ENCODE results near the gene KLHL25.
A peak's percentile ranks its signal among the peaks of the same experiment; 100 is the strongest.
"Not testable (repeated sequence)": the region's sequence is repeated elsewhere in the genome, so short reads cannot be mapped to it uniquely, and the experiment has no call there.

Gene KLHL25

DNA sequence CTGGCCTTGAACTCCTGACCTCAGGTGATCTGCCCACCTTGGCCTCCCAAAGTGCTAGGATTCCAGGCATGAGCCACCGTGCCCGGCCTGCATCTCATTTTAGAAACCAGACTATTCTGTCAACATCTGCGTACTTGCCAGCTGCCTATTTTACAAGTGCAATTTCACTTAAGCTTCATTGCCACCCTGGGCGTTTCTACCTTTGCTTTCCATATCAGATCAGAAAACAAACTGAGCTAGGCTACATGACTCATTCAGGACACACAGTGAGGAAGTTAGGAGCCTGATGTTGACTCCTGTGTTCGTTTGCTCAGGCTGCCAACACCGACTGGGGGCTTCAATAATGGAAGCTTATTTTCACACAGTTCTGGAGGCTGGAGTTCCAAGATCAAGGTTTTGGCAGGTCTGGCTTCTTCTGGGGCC lies 42.3 kb upstream of the KLHL25 start:
- no peak overlapping the region for H3K4me3 ChIP-seq (replicated peaks in 1 of 2; ENCODE audit: low read depth in 2 of 2, low read length in 2 of 2)
- DNase-seq (ENCODE audit: low read depth in 2 of 2): peak in 1 of 2 donors; percentile 5
- TF ChIP-seq, protein P1, sequence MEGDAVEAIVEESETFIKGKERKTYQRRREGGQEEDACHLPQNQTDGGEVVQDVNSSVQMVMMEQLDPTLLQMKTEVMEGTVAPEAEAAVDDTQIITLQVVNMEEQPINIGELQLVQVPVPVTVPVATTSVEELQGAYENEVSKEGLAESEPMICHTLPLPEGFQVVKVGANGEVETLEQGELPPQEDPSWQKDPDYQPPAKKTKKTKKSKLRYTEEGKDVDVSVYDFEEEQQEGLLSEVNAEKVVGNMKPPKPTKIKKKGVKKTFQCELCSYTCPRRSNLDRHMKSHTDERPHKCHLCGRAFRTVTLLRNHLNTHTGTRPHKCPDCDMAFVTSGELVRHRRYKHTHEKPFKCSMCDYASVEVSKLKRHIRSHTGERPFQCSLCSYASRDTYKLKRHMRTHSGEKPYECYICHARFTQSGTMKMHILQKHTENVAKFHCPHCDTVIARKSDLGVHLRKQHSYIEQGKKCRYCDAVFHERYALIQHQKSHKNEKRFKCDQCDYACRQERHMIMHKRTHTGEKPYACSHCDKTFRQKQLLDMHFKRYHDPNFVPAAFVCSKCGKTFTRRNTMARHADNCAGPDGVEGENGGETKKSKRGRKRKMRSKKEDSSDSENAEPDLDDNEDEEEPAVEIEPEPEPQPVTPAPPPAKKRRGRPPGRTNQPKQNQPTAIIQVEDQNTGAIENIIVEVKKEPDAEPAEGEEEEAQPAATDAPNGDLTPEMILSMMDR (IDR thresholded peaks at IDR 0.05; ENCODE audit: low read depth, low read length): no peak

DNA sequence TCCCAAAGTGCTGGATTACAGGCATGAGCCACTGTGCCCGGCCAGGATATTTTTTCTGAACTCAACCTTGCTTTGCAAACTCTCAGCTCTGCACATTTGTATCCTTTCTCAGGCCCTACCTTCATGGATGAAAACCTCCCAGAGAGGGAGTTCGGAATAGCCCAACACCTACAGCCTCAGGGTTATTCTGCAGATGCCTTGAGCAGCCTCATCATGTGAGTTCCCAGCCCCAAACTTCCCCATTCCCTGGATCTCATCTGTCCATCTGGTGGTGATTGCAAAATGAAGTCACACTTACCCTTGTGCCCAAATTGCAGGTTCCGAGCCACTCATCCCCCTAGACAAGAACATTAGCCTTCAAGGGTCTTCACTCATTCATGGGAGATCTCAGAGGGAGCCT lies 39.9 kb upstream of the KLHL25 start:
- no peak overlapping the region for H3K4me3 ChIP-seq (replicated peaks in 1 of 2; ENCODE audit: low read depth in 2 of 2, low read length in 2 of 2)
- TF ChIP-seq, protein P1 (IDR thresholded peaks at IDR 0.05; ENCODE audit: low read depth, low read length): no peak
- no peak for DNase-seq (ENCODE audit: low read depth in 2 of 2)

DNA sequence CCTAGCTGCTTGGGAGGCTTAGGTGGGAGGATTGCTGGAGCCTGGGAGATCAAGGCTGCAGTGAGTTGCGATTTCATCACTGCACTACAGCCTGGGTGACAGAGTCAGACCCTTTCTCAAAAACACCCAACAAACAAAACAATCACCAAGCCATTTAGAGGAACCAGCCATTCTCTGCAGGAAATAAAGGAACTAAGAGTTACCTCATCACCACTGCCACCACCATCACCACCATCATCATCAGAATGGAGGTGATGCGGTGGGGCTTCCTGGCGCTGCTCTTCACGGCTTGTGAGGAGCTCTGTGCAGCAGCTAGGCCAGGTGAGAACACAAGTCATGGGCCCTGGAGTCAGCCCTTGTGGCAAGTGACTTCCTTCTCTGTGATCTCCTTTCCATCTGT lies 37.7 kb upstream of the KLHL25 start:
- DNase-seq (ENCODE audit: low read depth in 2 of 2): no peak
- H3K4me3 ChIP-seq (replicated peaks in 1 of 2; ENCODE audit: low read depth in 2 of 2, low read length in 2 of 2): no peak overlapping the region
- TF ChIP-seq, protein P1 (IDR thresholded peaks at IDR 0.05; ENCODE audit: low read depth, low read length): no peak

DNA sequence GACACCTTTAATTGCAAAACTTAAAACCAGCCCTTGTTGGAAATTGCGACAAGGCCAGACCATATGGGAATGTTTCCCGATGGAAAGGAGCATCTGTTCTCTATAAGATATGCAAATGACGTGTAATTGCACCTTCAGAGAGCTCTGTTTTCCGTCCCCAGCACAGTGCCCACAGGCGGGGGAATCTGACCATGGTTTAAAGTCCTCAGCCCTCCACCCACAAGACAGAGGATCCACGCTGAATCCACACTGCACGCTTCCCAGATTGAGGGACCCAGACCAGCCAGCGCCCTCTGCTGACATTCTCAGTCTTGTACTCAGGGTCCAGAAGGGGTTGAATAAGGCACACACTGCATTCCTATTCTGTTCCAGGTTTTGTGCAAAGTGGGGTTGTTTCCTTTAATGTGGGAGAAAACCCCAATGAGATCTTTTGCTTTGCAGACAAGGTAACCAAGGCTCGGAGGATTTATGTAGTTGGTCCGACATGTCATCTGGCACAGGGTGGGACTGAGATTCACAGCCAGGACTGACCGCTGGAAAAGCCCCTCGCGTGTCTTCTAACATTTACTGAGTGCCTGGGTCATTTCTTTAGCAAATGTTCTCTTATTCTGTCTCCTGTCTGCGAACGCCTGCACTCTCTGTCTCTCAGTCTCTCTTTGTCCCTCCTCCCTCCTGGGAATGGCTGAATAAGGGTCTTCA lies 36.8 kb upstream of the KLHL25 start:
- peak; percentile 68 to 77 for DNase-seq (ENCODE audit: low read depth in 2 of 2)
- no peak overlapping the region for H3K4me3 ChIP-seq (replicated peaks in 1 of 2; ENCODE audit: low read depth in 2 of 2, low read length in 2 of 2)
- TF ChIP-seq, protein P1 (IDR thresholded peaks at IDR 0.05; ENCODE audit: low read depth, low read length): peak; percentile 80

DNA sequence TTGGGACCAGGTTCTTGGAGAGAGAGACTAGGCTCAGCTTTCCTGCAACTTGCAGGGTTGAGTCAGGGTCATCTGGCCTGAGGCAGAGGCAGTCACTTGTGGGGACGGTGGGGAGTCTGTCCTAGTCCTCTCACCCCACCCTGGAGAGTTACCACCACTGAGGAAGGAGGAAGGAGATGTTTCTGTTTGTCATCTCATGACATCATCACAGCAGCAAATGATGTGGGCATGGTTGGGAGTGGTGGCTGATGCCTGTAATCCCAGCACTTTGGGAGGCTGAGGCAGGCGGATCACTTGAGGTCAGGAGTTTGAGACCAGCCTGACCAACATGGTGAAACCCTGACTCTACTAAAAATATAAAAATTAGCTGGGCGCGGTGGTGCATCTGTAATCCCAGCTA lies 35.0 kb upstream of the KLHL25 start:
- H3K4me3 ChIP-seq (replicated peaks in 1 of 2; ENCODE audit: low read depth in 2 of 2, low read length in 2 of 2); DNase-seq (ENCODE audit: low read depth in 2 of 2): not testable (repeated sequence)

DNA sequence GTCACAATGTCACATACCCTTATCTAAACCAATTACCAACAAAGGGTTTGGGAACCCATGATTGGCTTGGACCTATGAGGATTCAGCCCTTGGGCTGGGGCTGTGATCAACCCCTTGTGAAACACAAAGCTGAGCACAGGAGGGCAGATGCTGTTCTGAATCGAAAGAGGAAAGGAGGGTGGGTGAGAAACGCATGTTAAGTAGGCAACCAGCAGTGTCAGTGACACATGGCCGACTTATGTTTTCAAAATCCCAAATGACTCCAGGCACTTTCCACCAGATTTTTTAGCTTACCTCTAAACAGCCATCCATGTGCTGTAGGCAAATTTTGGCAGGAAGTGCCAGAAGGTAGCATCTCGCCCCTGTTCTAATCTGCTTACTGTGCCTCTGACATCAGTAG lies 34.1 kb upstream of the KLHL25 start:
- TF ChIP-seq, protein P1 (IDR thresholded peaks at IDR 0.05; ENCODE audit: low read depth, low read length): no peak
- H3K4me3 ChIP-seq (replicated peaks in 1 of 2; ENCODE audit: low read depth in 2 of 2, low read length in 2 of 2): no peak overlapping the region
- no peak for DNase-seq (ENCODE audit: low read depth in 2 of 2)

DNA sequence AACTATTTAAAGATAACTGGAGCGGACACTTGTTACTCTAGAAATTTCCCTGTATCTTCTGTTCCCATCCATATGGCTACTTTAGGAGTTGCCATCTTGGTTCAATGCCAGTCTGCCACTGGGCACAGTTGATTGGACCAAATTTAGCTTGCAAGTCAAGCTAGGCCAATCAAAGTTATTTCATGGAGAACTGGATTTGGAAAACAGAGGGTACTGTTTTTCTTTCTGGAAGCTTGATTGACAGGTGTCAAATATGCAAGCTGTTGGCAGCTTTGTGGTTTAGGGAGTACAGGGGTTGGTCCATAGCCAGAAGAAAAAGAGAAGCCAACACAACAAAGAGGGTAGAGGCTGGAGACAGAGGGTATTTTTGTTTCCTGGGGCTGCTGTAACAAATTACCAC lies 33.4 kb upstream of the KLHL25 start:
- no peak for DNase-seq (ENCODE audit: low read depth in 2 of 2)
- no peak overlapping the region for H3K4me3 ChIP-seq (replicated peaks in 1 of 2; ENCODE audit: low read depth in 2 of 2, low read length in 2 of 2)
- TF ChIP-seq, protein P1 (IDR thresholded peaks at IDR 0.05; ENCODE audit: low read depth, low read length): no peak
